ENCODE results near the gene CLMP.

- no peak for TF ChIP-seq CREB1 (CRISPR knock-in tag; IDR thresholded peaks at IDR 0.05; ENCODE audit: low read depth)
- no peak for TF ChIP-seq CTCF (conservative IDR thresholded peaks at IDR 0.05; ENCODE audit: low read depth in 2 of 2)
- no peak for TF ChIP-seq EZH2phosphoT487 (IDR thresholded peaks at IDR 0.05; ENCODE audit: unreplicated experiment)
- TF ChIP-seq EZH2 (IDR thresholded peaks at IDR 0.05; ENCODE audit: low read depth, unreplicated experiment), result no peak
- TF ChIP-seq POLR2AphosphoS5 (IDR thresholded peaks at IDR 0.05; ENCODE audit: low read depth), result no peak
- no peak for TF ChIP-seq ETS1 (IDR thresholded peaks at IDR 0.05)
- TF ChIP-seq ZNF114 (CRISPR knock-in tag; IDR thresholded peaks at IDR 0.05), result no peak
- TF ChIP-seq JUNB (IDR thresholded peaks at IDR 0.05; ENCODE audit: unreplicated experiment), result no peak
- no peak for TF ChIP-seq REST (IDR thresholded peaks at IDR 0.05; ENCODE audit: unreplicated experiment)
- TF ChIP-seq NANOG (IDR thresholded peaks at IDR 0.05; ENCODE audit: borderline replicate concordance), result no peak
Observed at GRCh38 chr11:123227763-123228495, 32.9 kb upstream of the CLMP start.
